ENCODE measurements around the gene SPTAN1.

GRCh38 chr9:128595471-128595870 lies 43.1 kb downstream of the SPTAN1 start:
- TF ChIP-seq CTCF (conservative IDR thresholded peaks at IDR 0.05; ENCODE audit: low read depth, low read length): no peak
- no peak for TF ChIP-seq POLR2A (IDR thresholded peaks at IDR 0.05; ENCODE audit: low read depth, low read length)
- no peak for TF ChIP-seq RCOR1 (IDR thresholded peaks at IDR 0.05; ENCODE audit: insufficient replicate concordance, low read length)
